Measurements from ENCODE around the gene TAS2R30. TPM values are rescaled to one million over a fixed set of nuclear protein-coding genes. Genes with fewer than 3 reads are reported as not detected.
"Not testable (repeated sequence)": the region's sequence is repeated elsewhere in the genome, so short reads cannot be mapped to it uniquely, and the experiment has no call there.

Gene TAS2R30
- total RNA-seq, 1 experiment from 2014 or later = not detected

- in situ Hi-C loops (cut with HindIII; ENCODE audit: low pct_unique_long_range_greater_than_20kb, low sequenced_read_pairs) = no loop called here
These were observed 628 bp downstream of the TAS2R30 start for GRCh38 chr12:11133816-11134215.

GRCh38 chr12:11133162-11133561, 1.3 kb downstream of the TAS2R30 start:
- in situ Hi-C loops (cut with HindIII; ENCODE audit: low pct_unique_long_range_greater_than_20kb, low sequenced_read_pairs) = no loop called here
- DNase-seq (ENCODE audit: low read depth) = no peak

More at GRCh38 chr12:11133816-11134215, 628 bp downstream of the TAS2R30 start:
- DNase-seq (ENCODE audit: low read depth) = no peak

GRCh38 chr12:11130999-11131398, 3.4 kb downstream of the TAS2R30 start:
- in situ Hi-C loops (cut with HindIII; ENCODE audit: low pct_unique_long_range_greater_than_20kb, low sequenced_read_pairs) = no loop called here

GRCh38 chr12:11130382-11130781, 4.1 kb downstream of the TAS2R30 start:
- in situ Hi-C loops (cut with HindIII; ENCODE audit: low pct_unique_long_range_greater_than_20kb, low sequenced_read_pairs) = no loop called here
- DNase-seq (ENCODE audit: low read depth) = no peak

More at GRCh38 chr12:11130999-11131398, 3.4 kb downstream of the TAS2R30 start:
- DNase-seq (ENCODE audit: low read depth) = no peak

- DNase-seq (ENCODE audit: low read depth); in situ Hi-C loops (cut with HindIII; ENCODE audit: low pct_unique_long_range_greater_than_20kb, low sequenced_read_pairs): not testable (repeated sequence)
These were observed 20.3 kb downstream of the TAS2R30 start for GRCh38 chr12:11114130-11114529.

GRCh38 chr12:11111213-11111612, 23.2 kb downstream of the TAS2R30 start:
- in situ Hi-C loops (cut with HindIII; ENCODE audit: low pct_unique_long_range_greater_than_20kb, low sequenced_read_pairs); DNase-seq (ENCODE audit: low read depth): not testable (repeated sequence)

GRCh38 chr12:11108862-11109261, 25.6 kb downstream of the TAS2R30 start:
- DNase-seq (ENCODE audit: low read depth) = no peak
- in situ Hi-C loops (cut with HindIII; ENCODE audit: low pct_unique_long_range_greater_than_20kb, low sequenced_read_pairs) = no loop called here

GRCh38 chr12:11107719-11108118, 26.7 kb downstream of the TAS2R30 start:
- in situ Hi-C loops (cut with HindIII; ENCODE audit: low pct_unique_long_range_greater_than_20kb, low sequenced_read_pairs) = no loop called here

GRCh38 chr12:11106288-11106687, 28.2 kb downstream of the TAS2R30 start:
- DNase-seq (ENCODE audit: low read depth) = no peak
- in situ Hi-C loops (cut with HindIII; ENCODE audit: low pct_unique_long_range_greater_than_20kb, low sequenced_read_pairs) = no loop called here

More at GRCh38 chr12:11107719-11108118, 26.7 kb downstream of the TAS2R30 start:
- no peak for DNase-seq (ENCODE audit: low read depth)

GRCh38 chr12:11105546-11105945, 28.9 kb downstream of the TAS2R30 start:
- DNase-seq (ENCODE audit: low read depth) = no peak
- in situ Hi-C loops (cut with HindIII; ENCODE audit: low pct_unique_long_range_greater_than_20kb, low sequenced_read_pairs) = no loop called here

- in situ Hi-C loops (cut with HindIII; ENCODE audit: low pct_unique_long_range_greater_than_20kb, low sequenced_read_pairs); DNase-seq (ENCODE audit: low read depth): not testable (repeated sequence)
These were observed 39.5 kb downstream of the TAS2R30 start for GRCh38 chr12:11094910-11095309.

- no peak for DNase-seq (ENCODE audit: low read depth)
- in situ Hi-C loops (cut with HindIII; ENCODE audit: low pct_unique_long_range_greater_than_20kb, low sequenced_read_pairs) = no loop called here
These were observed 42.3 kb downstream of the TAS2R30 start, which contains the start of gene TAS2R43 for GRCh38 chr12:11092128-11092527. Gene TAS2R43, minus strand, starts transcription at chr12:11092313. Its CDS starts 84 bp downstream, at chr12:11092229.

- in situ Hi-C loops (cut with HindIII; ENCODE audit: low pct_unique_long_range_greater_than_20kb, low sequenced_read_pairs) = no loop called here
- DNase-seq (ENCODE audit: low read depth) = no peak
These were observed 45.2 kb downstream of the TAS2R30 start for GRCh38 chr12:11089246-11089645.

GRCh38 chr12:11085419-11085818, 49.0 kb downstream of the TAS2R30 start:
- no peak for DNase-seq (ENCODE audit: low read depth)

More at GRCh38 chr12:11085419-11085818, 49.0 kb downstream of the TAS2R30 start:
- in situ Hi-C loops (cut with HindIII; ENCODE audit: low pct_unique_long_range_greater_than_20kb, low sequenced_read_pairs) = no loop called here

Other genes starting within 250 kb of the TAS2R30 start
- not detected in 2 replicates for gene TAS2R13, start 225.1 kb downstream of the TAS2R30 start, total RNA-seq (2014; rRNA removed; shearing (Covaris generic); ENCODE audit: low replicate concordance)
- not detected in 2 replicates for gene PRH2, start 205.4 kb downstream of the TAS2R30 start, total RNA-seq (2014; rRNA removed; shearing (Covaris generic); ENCODE audit: low replicate concordance)
- gene TAS2R14, start 195.4 kb downstream of the TAS2R30 start, total RNA-seq (2014; rRNA removed; shearing (Covaris generic); ENCODE audit: low replicate concordance) = not detected in 2 replicates
- not detected in 2 replicates for gene TAS2R50, start 147.7 kb downstream of the TAS2R30 start, total RNA-seq (2014; rRNA removed; shearing (Covaris generic); ENCODE audit: low replicate concordance)
- not detected in 2 replicates for gene TAS2R20, start 136.3 kb downstream of the TAS2R30 start, total RNA-seq (2014; rRNA removed; shearing (Covaris generic); ENCODE audit: low replicate concordance)
- gene TAS2R19, start 112.0 kb downstream of the TAS2R30 start, total RNA-seq (2014; rRNA removed; shearing (Covaris generic); ENCODE audit: low replicate concordance) = not detected in 2 replicates
- gene TAS2R31, start 103.2 kb downstream of the TAS2R30 start, total RNA-seq (2014; rRNA removed; shearing (Covaris generic); ENCODE audit: low replicate concordance) = 0.37 TPM in 1 of 2 replicates, not detected in the other
- not detected in 2 replicates for gene TAS2R46, start 72.3 kb downstream of the TAS2R30 start, total RNA-seq (2014; rRNA removed; shearing (Covaris generic); ENCODE audit: low replicate concordance)
- gene TAS2R43, start 42.3 kb downstream of the TAS2R30 start, total RNA-seq (2014; rRNA removed; shearing (Covaris generic); ENCODE audit: low replicate concordance) = not detected in 2 replicates
- 7.4 and 10.2 TPM in 2 replicates for gene SMIM10L1, start 36.5 kb upstream of the TAS2R30 start, total RNA-seq (2014; rRNA removed; shearing (Covaris generic); ENCODE audit: low replicate concordance)
- not detected in 2 replicates for gene TAS2R42, start 52.3 kb upstream of the TAS2R30 start, total RNA-seq (2014; rRNA removed; shearing (Covaris generic); ENCODE audit: low replicate concordance)
- gene PRB3, start 135.1 kb upstream of the TAS2R30 start, total RNA-seq (2014; rRNA removed; shearing (Covaris generic); ENCODE audit: low replicate concordance) = not detected in 2 replicates
- gene PRB4, start 175.8 kb upstream of the TAS2R30 start, total RNA-seq (2014; rRNA removed; shearing (Covaris generic); ENCODE audit: low replicate concordance) = not detected in 2 replicates